IPS DF 6.9 (cell line): Measurements from ENCODE around the gene GNA14.

Experiments
- DNase-seq: peaks from one replicate; pipeline ENCODE4 v3.0.0-alpha.2; 2013; ENCODE audit warnings: low read depth, low spot score
- H3K27ac ChIP-seq: one replicate; pipeline ENCODE4 v1.5.1; 2013; ENCODE audit warnings: low read length, control low read depth
- H3K27me3 ChIP-seq: 2 replicates; pipeline ENCODE4 v1.6.1; 2013; ENCODE audit warnings: mild to moderate bottlenecking, low read length; ENCODE audit not compliant: control insufficient read depth, insufficient read depth
- H3K36me3 ChIP-seq: 2 replicates; pipeline ENCODE4 v1.6.1; 2013; ENCODE audit warnings: low read length; ENCODE audit not compliant: control insufficient read depth, insufficient read depth
- H3K4me1 ChIP-seq: 2 replicates; pipeline ENCODE4 v1.6.1; 2013; ENCODE audit warnings: low read length; ENCODE audit not compliant: control insufficient read depth, insufficient read depth
- H3K4me3 ChIP-seq: 2 replicates; pipeline ENCODE4 v1.5.1; 2013; ENCODE audit warnings: mild to moderate bottlenecking, low read length
- H3K9me3 ChIP-seq: 2 replicates; pipeline ENCODE4 v1.6.1; 2013; ENCODE audit warnings: low read length, inconsistent platforms; ENCODE audit not compliant: control insufficient read depth, insufficient read depth
- WGBS: extraction: QIAGEN DNeasy Blood & Tissue Kit; methylation state at CpG from one replicate; pipeline ENCODE4 v1.1.7; 2013; ENCODE audit warnings: mixed read lengths, missing lambda C conversion rate; ENCODE audit not compliant: insufficient read length, insufficient coverage; 5-methylcytosine and 5-hydroxymethylcytosine counted together

The GNA14 gene

GRCh38 chr9:77534376-77535057 is 113.6 kb downstream of the GNA14 start:
- peak; percentile 75 for DNase-seq
- no CpG with 5 or more reads among the region's 7 CpGs for WGBS
- no peaks in the 10 kb centered on the region for H3K9me3 ChIP-seq
- peak overlapping the region; percentile 12 for H3K27ac ChIP-seq
- no peaks in the 10 kb centered on the region for H3K36me3 ChIP-seq
- H3K4me3 ChIP-seq: no peak overlapping the region
- no peaks in the 10 kb centered on the region for H3K27me3 ChIP-seq
- peaks cover 6% of the 10 kb centered on the region; the same call in 1 of the 2 replicates for H3K4me1 ChIP-seq

DNA sequence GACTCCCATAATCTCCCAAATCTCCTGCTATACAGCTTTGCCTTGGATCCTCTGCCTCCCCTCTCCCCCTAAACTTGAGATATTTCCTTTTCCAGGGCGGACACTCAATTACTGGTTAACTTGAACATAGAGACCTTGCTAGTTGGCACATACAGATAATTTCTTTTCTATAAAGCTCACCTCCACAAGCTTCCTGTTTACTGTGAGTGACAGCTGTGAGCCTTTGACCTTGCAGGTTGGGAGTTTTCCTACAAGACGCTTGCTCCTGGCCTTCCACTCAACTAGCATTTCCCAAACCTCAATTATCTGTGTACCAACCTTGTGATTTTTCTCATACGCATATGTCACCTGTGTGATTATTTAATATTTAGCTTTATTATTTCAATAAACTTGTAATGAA is 114.5 kb downstream of the GNA14 start:
- no peaks in the 10 kb centered on the region for H3K9me3 ChIP-seq
- H3K27me3 ChIP-seq: no peaks in the 10 kb centered on the region
- no peak for DNase-seq
- H3K27ac ChIP-seq: no peak overlapping the region
- no peaks in the 10 kb centered on the region for H3K36me3 ChIP-seq
- WGBS: no CpG with 5 or more reads among the region's 3 CpGs
- no peak overlapping the region for H3K4me3 ChIP-seq
- peaks cover 6% of the 10 kb centered on the region; the same call in 1 of the 2 replicates for H3K4me1 ChIP-seq

GRCh38 chr9:77532607-77533006 is 115.5 kb downstream of the GNA14 start:
- no CpG with 5 or more reads among the region's 5 CpGs for WGBS
- Histone ChIP-seq H3K4me1 (peaks cover 6% of the 10 kb centered on the region; the same call in 1 of the 2 replicates), H3K27me3 (no peaks in the 10 kb centered on the region), H3K36me3 (no peaks in the 10 kb centered on the region), H3K9me3 (no peaks in the 10 kb centered on the region), H3K4me3 (no peak overlapping the region), H3K27ac (no peak overlapping the region)
- DNase-seq: no peak

GRCh38 chr9:77531400-77531799 is 116.7 kb downstream of the GNA14 start:
- H3K4me3 ChIP-seq: no peak overlapping the region
- no peak for DNase-seq
- no CpG with 5 or more reads among the region's 4 CpGs for WGBS
- H3K9me3 ChIP-seq: no peaks in the 10 kb centered on the region
- peaks cover 6% of the 10 kb centered on the region; the same call in 1 of the 2 replicates for H3K4me1 ChIP-seq
- no peak overlapping the region for H3K27ac ChIP-seq
- H3K36me3 ChIP-seq: no peaks in the 10 kb centered on the region
- H3K27me3 ChIP-seq: no peaks in the 10 kb centered on the region

- H3K4me3 ChIP-seq: no peak overlapping the region
- H3K27ac ChIP-seq: no peak overlapping the region
- H3K9me3 ChIP-seq: no peaks in the 10 kb centered on the region
- no peaks in the 10 kb centered on the region for H3K27me3 ChIP-seq
- H3K4me1 ChIP-seq: no peaks in the 10 kb centered on the region
- no peaks in the 10 kb centered on the region for H3K36me3 ChIP-seq
- no peak for DNase-seq
- no CpG with 5 or more reads among the region's 2 CpGs for WGBS
Measured at GRCh38 chr9:77523891-77524290, 124.2 kb downstream of the GNA14 start.

- DNase-seq: no peak
- no peaks in the 10 kb centered on the region for H3K4me1 ChIP-seq
- no CpG with 5 or more reads among the region's 3 CpGs for WGBS
- H3K4me3 ChIP-seq: no peak overlapping the region
- H3K36me3 ChIP-seq: no peaks in the 10 kb centered on the region
- no peaks in the 10 kb centered on the region for H3K27me3 ChIP-seq
- H3K27ac ChIP-seq: no peak overlapping the region
- H3K9me3 ChIP-seq: no peaks in the 10 kb centered on the region
Measured at GRCh38 chr9:77521091-77521490, 127.0 kb downstream of the GNA14 start.

- no peak for DNase-seq
- no CpG with 5 or more reads among the region's 1 CpG for WGBS
- H3K4me1 ChIP-seq: no peaks in the 10 kb centered on the region
- H3K27ac ChIP-seq: no peak overlapping the region
- no peaks in the 10 kb centered on the region for H3K27me3 ChIP-seq
- no peak overlapping the region for H3K4me3 ChIP-seq
- no peaks in the 10 kb centered on the region for H3K36me3 ChIP-seq
- H3K9me3 ChIP-seq: no peaks in the 10 kb centered on the region
Measured at GRCh38 chr9:77518688-77519087, 129.4 kb downstream of the GNA14 start.

DNA sequence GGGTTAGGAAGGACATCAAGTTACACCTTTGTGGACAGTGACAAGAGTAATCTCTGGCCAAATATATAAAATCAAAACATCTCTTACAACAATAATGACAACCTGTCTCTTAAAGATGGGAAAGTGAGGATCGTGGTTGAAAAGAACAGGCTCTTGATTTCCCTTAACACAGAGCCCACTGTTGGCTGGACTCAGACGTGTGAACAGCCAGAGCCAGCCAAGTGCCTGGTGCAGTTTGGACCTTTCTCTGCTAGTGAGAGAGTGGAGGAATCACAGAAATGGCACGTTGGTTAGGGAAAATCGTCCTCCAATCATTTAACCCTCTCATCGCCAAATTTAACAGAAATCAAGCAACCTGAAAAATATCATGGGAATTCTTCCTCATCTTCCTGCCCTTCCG is 131.3 kb downstream of the GNA14 start:
- Histone ChIP-seq H3K27ac (no peak overlapping the region), H3K27me3 (no peaks in the 10 kb centered on the region), H3K4me1 (no peaks in the 10 kb centered on the region), H3K36me3 (no peaks in the 10 kb centered on the region), H3K9me3 (no peaks in the 10 kb centered on the region), H3K4me3 (no peak overlapping the region)
- no CpG with 5 or more reads among the region's 6 CpGs for WGBS
- no peak for DNase-seq

DNA sequence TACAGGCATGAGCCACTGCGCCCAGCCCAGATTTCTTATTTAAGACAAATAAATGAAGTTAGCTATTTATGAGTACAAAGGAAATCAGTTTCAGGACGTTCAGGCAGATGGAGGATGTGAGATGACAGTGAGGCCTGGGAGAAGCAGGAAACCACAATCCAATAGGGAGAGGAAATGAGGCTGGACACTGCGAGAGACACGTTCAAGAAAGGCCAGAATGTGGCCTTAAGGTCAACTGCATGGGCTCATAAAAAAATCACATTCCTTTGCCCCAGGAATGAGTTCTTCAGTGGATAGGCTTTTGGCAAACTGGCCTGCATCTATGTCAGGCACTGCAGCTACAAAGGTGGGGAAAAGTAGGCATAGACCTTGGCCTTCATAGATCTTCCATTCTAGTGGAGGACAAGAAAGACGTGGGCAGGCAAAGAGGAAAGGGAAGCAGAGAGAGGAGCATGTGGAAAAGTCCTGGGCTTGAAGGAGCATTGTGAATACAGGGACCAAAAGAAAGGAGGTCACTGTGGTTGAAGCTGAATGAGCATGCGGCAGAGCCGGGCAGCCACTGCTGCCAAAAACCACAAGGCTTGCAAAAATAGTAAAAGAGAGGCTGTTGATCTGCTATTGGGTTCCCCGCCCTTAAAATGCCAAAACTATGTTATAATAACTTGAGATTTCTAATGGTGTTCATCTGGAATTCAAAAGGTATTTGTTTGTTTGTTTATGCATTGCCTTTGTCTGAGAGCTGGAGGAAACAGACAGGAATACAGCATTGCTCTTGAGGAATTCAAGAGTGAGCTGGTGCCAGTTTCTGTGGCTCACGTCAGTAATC is 133.0 kb downstream of the GNA14 start:
- peaks cover 2% of the 10 kb centered on the region; the same call in 1 of the 2 replicates for H3K4me1 ChIP-seq
- no peaks in the 10 kb centered on the region for H3K27me3 ChIP-seq
- no CpG with 5 or more reads among the region's 9 CpGs for WGBS
- H3K9me3 ChIP-seq: no peaks in the 10 kb centered on the region
- no peak overlapping the region for H3K4me3 ChIP-seq
- no peak overlapping the region for H3K27ac ChIP-seq
- no peaks in the 10 kb centered on the region for H3K36me3 ChIP-seq
- no peak for DNase-seq

DNA sequence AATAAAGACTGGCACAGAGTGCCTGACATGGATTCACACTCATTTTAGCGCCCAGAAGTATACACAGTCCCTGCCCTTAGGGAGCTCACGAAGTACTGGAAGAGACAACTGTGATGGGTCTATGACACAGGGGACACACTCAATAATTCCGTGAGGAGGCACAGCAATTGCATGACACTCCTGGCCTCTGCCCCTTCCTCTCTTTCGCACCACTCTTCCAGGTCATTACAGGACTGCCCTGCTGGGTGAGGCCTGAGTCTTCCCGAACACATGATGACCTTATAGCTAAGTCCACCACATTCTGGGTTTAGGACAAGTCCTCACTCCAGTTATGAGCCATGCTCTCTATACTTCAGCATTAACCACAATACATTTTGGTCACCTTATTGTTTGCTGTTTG is 134.7 kb downstream of the GNA14 start:
- Histone ChIP-seq H3K9me3 (no peaks in the 10 kb centered on the region), H3K27me3 (no peaks in the 10 kb centered on the region), H3K4me3 (no peak overlapping the region), H3K27ac (no peak overlapping the region), H3K4me1 (peaks cover 2% of the 10 kb centered on the region; the same call in 1 of the 2 replicates), H3K36me3 (no peaks in the 10 kb centered on the region)
- DNase-seq: no peak
- WGBS: no CpG with 5 or more reads among the region's 5 CpGs
